HG03460 (cell line): ENCODE measurements around the gene ACBD4.

Experiments
- ATAC-seq: cut with Tn5 transposase; IDR thresholded peaks from one replicate; pipeline ENCODE4 v1.9.1; 2021; ENCODE audit not compliant: unreplicated experiment

The ACBD4 gene

DNA sequence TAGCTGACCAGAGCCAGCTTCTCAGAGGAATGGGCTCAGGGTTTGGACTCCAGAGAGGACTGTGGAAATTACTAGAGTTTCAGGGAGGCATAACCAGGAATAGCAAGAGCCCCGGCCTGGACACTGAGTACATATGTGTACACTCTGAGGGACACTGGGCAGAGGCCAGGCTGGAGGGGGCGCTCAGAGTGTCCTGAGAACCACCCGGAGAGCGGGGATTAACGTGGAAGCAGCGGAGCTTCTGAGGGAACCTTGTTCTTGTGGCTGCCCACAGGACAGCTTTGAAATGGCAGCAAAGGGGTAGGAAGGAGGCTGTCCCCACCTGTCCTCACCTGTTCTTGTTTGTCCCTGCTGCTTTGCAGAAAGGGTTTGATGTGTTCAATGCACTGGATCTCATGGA lies 31.0 kb upstream of the ACBD4 start:
- no peak for ATAC-seq

DNA sequence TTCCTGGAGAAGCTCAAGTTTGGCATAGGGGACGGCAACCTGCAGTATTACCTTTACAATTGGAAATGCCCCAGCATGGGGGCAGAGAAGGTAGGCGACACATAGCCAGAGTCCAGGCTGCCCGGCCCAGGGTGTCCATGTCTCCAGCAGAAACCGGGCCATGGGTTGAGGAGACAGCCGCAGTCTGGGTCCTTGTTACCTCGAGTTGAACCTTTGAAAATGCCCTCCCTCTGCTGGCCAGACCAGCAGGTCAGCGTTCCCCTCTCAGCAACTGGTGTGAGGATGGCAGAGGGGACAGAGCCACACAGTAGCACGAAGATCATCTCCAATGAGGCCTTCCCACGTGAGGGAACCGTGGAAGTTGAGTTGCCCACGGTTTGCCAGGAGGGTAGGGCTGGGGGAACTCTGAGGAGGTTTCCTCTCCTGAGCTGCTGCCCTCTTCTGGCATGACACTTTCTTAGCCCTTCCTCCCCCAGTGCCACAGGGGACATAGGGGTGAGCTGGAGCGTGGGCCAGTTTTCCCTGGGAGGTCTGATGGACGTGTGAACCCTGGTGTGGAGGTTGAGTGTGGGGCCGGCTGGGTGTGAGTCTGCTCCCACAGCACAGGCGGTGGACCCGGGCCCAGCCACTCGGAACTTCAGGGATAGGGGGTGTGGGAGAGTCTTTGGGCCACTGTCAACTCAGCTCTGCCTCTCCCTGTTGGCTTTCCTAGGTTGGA lies 30.4 kb upstream of the ACBD4 start:
- no peak for ATAC-seq

DNA sequence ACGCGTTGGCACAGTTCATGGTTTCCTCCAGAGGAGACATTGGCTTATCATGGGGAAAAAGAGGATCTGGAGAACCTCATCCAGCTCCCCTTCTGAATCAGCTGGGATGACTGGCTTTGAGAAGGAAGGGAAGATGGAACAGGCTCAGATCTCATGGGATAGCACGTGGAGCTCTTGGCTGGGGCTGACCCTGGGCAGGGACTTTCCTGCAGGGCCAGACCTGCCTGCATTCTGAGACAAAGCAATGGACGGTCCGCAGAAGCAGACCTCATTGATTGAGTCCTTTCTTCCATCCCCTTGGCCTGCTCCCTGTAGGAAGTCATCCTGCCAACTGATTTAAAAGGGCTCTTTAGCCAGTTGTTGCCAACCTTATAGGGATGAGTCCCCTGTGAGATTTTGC lies 29.4 kb upstream of the ACBD4 start:
- no peak for ATAC-seq

DNA sequence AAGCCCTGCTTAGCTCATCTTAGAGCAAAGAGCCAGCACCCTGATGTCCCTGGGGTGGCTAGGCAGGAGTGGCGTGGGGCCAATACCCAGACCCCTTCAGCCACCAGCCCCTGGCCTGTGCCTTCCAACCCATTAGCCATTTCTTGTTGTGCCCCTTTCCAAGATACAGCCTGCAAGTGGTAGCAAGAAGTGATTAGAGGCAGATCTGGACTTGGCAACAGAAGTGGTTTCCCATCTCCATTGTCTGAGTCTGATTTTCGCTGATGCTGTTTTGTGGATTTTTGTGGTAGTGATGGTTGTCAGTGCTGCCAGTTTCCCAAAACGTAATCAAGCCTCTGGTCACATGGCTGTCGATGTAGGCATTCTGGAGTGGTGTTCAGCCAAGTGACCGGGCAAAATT lies 28.9 kb upstream of the ACBD4 start:
- no peak for ATAC-seq

DNA sequence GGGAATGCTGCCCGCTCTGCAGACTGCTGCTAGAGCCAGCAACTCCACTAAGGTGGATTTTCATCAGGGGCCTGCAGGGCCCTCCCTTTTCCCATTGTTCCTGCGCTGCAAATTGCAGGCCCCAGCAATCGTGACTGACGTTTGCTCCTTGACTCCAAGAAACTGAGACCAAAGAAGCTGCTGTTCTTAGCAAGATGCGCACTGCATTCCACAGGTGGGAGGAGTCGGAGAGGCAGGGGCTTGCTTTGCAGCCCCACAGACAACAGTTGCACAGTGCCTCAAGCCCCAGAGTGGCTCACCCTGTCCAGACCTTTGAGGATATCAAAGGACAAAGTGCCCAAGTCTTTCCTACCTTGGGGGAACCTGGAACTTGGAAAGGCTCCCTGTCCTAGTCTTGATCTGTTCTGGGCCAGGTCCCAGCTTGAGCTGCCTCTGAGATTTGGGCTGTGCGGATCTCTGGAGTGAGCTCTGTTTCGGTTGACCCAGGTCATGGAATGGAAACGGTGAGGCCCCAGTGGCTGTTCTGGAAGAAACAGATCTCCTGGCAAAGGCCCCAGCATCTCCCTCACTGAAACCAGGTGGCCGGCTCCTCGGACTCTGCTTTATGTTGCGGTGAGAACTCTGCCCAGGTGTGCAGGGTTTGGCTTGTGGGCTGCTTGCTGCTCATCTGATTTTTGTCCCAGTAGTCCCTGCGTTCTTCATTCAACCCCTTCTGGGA lies 28.0 kb upstream of the ACBD4 start:
- no peak for ATAC-seq

DNA sequence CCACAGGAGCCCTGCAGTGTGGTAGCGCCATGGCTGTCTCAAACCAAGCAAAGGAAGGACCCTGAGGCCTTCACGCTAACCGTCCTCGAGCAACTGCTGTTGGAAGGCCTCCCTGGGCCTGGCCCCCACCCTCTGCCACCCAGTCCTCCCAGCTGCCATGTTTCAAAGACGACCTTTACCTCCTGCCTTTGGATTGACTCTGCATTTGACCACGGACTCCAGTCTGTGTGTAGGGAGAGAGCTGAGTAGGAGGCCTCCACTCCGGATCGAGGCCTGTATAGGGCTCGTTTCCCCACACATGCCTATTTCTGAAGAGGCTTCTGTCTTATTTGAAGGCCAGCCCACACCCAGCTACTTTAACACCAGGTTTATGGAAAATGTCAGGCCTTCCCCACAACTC lies 27.4 kb upstream of the ACBD4 start:
- ATAC-seq = no peak

DNA sequence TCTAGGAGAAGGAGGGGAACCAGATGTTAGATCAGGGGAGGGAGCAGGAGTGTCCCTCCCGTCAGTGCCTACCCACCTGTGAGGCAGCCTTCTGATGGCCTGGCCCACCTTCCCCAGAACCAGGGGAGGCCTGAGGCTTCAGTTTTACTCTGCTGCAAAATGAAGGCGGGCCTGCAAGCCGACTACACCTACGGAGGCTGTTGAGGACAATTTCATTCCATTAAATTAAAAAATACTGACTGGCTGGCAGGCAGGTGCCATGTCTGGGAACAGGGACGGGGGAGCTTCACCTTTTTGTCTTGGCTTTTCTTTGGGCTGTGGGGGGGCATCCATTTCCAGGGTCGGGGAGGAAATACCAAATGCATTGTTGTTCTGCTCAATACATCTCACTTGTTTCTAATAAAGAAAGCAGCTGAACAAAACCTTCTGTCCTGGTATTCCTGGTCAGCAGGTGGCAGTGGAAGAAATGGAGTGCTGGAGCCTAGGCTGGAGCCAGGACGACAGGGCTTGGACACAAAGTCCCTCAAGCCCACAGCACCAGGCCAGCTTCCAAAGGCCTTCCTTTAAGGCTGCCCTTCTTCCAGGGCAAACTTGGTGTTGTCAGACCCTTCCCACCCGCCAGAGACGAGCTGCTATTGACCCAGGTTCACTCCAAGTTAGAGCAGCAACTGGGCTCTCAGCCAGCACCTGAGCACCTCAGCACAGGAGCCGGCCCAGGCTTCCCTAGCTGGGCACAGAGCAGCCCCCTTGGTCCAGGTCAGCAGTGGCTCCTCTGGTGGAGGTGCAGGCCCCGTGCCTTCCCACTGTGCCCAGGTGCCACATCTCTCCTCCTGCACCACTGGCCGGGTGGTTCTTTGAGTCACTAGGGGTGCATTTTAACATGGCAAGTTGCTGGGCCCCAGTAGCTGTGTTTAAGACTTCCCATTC lies 26.6 kb upstream of the ACBD4 start:
- no peak for ATAC-seq

DNA sequence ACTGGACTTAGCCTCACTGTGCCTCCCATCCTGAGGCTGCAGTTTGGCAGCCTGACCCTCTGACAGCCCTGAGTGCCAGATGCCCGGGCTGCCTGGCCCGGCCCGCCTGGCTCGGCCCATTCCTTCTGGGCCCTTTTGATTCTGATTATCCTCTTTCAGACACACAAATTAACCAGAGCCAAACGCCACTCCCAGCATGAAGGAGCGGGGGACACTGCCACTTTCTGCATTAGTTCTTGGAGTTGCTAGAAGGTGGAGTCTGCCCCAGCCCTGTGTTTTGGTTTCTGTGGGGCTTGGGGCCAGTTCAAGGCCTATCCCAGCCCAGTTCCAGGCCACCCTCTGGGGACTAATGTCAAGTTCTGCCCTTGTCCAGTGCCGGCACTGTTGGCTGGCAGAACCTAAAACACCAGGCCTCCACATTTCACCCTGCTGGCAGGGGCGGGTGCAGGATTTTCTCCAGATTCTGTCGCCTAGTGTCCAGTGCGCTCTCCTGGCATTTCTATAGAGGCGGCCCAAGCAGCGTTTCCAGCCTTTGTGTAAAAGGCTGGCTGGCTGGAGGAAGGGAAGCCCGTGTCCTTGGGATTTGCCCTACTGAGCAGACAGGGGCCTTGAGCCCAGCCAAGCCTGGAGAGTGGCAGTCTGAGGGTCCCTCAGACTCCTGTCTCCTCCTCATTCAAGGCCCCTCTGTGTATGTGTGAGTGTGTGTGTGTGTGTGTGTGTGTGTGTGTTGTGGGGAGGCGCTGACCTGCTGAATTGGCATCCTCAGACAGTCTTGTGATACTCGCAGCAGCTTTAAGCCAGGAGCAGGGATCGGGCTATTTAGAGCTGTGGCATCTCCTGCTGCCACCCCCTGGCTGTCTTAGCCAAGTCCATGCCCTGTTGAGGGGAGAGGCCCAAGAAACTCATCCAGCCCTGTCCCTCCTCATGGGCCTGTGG lies 24.5 kb upstream of the ACBD4 start:
- no peak for ATAC-seq

DNA sequence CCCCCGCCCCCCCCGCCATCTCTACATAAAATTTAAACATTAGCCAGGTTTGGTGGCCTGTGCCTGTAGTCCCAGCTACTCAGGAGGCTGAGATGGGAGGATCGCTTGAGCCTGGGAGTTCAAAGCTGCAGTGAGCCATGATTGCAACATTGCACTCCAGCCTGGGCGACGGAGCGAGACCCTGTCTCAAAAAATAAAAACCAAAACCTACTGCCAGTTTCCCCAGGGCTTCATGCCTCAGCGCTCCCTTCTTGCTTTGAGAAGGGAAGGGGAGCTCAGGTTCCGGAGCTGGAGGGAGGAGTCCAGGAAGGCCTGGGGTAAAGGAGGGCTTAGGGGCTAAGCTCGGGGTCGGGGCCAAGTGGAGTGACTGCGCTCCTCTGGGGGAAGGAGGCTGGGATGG lies 23.6 kb upstream of the ACBD4 start:
- no peak for ATAC-seq

DNA sequence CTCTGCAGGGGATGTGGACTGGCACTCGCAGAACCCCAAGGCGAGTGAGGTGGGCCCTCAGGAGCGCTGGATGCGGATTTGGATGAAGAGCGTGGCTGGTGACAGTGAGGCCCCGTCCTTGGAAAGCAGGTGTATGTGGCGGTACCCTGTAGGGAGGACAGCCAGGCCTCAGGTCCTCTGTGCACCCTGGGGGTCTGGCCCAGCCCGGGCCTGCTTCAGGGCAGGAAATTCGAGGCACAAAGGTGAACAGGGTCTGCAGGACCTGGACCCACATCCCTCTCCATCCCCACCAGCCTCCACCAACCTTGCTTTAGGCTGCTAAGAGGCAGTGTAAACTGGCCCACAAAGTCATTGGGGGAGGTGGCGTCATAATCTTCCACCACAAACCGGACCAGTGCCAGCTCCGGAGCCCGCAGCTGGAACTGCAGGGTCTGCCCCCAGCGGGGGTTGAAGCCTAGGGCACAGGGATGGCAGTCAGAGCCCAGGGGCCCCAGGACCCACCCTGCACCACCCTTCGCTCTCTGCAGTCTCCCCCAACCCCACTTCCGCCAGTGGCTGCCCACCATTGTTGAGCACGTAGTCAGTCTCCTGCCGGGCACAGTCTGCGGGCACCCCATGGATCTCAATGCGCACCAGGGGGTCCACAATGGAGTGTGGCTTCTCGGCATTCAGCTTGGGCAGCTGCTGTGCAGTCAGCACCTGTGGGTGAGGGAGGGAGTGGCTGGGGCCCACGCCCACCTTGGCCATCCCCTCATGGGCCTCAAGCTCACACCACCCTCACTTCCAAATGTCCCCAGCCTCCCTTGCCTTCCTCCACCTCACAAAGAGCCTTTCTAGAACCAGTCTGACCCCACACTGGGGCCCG lies 22.7 kb upstream of the ACBD4 start:
- ATAC-seq = no peak

DNA sequence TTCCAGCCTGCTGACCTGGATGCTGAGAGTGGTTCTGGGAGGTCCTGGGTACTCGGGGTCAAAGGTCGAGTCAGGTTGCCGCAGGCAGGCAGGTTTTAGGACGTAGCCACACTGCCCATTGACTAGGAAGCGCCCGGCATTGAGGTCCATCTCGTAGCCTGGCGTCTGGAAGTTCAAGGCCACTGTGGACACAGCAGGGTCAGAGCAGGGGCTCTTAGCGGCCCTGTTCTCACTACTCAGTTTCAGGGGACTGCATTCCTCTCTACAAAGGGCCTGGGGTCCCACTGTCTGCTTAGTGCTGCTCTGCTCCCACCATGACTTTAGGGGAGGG lies 22.1 kb upstream of the ACBD4 start:
- ATAC-seq = no peak

DNA sequence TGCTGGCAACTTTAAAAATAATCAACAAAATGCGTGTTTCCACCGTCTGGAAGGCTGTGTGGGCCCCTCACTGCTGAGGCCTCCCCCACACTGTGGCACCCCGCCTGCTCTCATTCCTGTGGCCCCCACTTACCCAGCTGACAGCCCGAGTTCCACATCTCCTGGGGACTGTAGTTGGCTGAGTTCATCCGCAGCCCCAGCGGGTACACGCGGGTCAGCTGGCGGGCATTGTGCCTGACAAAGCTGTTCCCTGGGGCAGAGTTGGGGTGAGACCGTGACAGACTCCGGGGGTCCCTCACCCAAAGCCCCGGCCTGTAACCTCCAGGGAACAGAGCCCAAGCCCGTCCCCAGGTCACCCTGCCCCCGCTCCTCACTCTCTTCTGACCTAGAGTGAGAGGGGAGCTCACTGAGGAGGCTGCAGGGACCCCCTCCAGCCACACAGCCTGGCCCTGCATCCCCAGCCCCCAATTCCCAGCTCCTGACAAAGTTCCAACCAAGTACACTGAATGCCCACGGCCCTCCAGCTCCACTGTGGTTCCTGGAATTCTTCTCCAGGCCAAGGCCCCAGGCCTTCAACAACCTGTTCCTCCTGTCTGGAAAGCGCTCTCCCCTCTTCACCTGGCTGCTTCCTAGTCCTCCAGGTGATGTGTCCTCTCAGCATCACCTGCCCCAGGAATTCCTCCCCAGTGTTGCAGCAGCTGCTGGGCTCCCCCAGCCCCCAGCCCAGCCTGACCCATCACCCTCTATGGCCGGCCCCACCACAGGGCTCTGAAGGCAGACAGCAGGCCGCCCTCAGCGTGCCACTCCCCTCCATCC lies 21.2 kb upstream of the ACBD4 start:
- ATAC-seq = no peak

DNA sequence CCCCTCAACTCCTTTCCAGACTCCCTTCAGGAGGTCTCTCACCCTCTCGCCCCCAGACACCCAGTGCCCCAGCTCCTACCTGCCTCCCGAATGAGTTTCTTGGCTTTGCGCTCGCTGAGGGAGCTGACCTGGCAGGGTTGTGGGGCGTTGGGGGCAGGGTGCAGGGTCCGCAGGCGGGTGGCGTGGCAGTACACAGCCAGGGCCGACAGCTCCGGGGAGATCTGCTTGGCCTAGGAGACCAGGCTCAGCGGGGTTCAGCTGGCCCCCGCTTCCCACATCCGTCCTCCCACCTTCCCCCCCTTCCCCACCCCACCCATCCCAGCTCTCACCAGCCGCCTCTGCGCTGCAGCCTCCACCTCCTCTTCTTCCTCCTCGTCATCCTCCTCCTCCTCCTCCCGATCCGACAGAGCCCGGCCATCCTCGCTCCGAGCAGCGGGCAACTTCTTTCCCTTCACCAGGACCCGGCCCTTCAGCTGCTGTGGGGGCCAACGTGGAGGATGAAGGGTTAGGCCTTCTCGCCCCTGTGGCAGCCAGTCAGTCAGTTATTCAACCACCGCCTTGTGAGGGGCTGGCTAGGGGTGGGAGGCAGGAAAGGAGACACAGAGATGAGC lies 20.4 kb upstream of the ACBD4 start:
- ATAC-seq = no peak

DNA sequence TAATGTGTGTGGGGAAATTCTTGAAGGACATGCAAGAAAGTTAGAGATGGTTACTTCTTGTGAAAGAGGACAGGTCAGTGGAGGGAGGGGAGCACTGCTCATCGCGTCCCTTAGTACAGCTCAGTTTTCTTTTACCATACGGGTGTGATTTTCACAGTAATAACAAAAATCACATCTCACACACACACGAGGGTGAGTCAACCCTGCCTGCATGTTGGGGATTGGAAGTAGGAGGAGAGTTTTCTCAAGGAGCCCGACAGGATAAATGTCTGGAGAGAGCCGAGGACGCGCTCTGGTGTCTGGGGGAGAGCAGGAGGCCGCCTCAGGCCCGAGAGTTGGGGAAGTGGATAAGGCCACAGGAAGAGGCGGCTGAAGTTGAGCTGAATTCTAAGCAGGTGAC lies 19.6 kb upstream of the ACBD4 start:
- no peak for ATAC-seq

DNA sequence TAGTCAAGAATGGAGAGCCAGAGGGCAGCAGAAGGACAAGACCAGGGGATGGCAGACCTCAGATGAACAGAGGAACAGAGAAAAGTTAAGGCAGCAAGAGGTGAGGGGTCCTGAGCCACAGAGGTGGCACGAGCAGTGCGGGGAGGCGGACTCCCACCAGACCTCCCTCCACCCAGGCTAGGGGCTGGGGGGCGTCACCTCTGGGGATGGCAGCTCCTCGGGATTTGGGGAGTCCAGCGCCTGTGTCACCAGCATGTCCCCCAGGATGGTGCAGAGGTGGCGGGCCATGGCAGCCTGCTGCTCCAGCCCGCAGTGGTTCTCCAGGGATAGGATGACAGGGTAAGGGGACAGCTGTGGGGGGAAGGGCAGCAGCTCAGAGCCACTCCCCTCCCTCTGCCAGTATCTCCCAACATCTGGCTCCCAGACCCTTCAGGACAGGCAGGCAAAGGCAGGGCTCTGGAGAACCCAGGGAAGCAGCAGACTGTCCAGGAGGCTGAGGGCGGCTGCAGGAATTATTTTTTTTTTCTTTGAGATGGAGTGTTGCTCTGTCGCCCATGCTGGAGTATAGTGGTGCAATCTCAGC lies 19.0 kb upstream of the ACBD4 start:
- ATAC-seq = no peak

DNA sequence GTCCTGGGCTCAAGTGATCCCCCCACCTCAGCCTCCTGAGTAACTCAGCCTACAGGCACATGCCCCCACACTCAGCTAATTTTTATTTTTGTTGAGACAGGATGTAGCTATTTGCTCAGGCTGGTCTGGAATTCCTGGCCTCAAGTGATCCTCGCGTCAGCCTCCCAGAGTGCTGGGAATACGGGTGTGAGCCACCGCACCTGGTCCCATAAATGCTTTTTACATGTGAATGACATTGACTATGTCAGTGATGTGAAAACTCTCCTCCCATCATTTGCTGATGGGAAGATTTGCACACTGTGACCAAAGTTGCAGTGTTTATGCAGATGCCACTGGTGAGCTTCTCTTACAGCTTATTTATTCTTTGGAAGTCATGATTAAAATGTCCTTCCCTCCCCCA lies 18.2 kb upstream of the ACBD4 start:
- ATAC-seq = no peak

DNA sequence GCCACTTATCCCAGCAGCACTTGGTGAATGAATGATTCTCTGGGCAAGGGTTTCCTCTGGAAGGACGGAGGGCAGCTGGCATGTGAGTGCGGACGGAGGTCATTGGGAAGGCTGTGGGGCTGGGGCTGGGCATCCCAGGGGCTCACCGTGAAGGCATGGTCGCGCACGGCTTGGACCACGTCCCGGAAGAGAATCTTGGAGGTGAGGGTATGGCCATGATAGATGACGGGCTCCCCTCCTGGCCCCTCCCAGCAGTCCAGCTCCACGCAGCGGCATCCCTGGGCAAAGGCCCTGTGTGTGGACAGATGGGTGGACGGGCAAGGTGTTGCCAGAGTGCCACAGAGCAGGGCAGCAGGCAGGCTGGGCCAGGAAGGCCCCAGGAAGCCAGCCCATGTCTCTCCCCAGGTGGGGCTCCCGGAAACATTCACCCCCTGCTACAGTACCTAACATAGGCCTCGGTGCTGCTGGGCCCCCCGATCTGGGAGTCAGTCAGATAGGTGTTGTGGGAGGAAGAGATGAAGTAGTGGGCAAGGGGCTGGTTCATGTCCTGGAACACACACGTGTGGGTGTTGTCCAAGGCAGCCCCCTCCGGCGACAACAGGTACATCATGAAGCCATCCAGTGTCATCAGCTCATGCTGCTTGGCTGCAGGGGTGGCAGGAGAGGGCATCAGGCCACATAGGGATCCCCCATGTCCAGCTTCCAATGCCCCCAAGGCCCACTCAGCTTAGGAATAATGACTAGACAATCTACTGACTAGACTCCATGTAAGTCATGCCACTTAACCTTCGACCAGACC lies 17.4 kb upstream of the ACBD4 start:
- no peak for ATAC-seq
